ENCODE measurements around the gene PTX4.
"Not testable (repeated sequence)": the region's sequence is repeated elsewhere in the genome, so short reads cannot be mapped to it uniquely, and the experiment has no call there.

Gene PTX4

GRCh38 chr16:1441391-1441829 is 47.3 kb downstream of the PTX4 start:
- Mint-ChIP-seq H3K27me3 (no peaks in the 10 kb centered on the region), H3K27ac (no peak overlapping the region), H3K9me3 (no peaks in the 10 kb centered on the region), H3K4me1 (ENCODE audit: low read depth in 2 of 2) (peaks cover 2 to 3% of the 10 kb centered on the region in 2 donors), H3K36me3 (ENCODE audit: insufficient read depth) (peaks cover 2% of the 10 kb centered on the region), H3K4me3 (no peak overlapping the region)
- no peak for DNase-seq
- ATAC-seq (replicated peaks) = no peak

- H3K9me3 Mint-ChIP-seq; DNase-seq; ATAC-seq (replicated peaks); H3K4me1 Mint-ChIP-seq (ENCODE audit: low read depth in 2 of 2); H3K36me3 Mint-ChIP-seq (ENCODE audit: insufficient read depth); H3K27me3 Mint-ChIP-seq; H3K4me3 Mint-ChIP-seq: not testable (repeated sequence)
- H3K27ac Mint-ChIP-seq = peak overlapping the region in 1 of 2 donors; percentile 78
Measured at GRCh38 chr16:1439699-1440074, 49.1 kb downstream of the PTX4 start.

GRCh38 chr16:1439058-1439698 is 49.6 kb downstream of the PTX4 start:
- peaks cover 0 to 3% of the 10 kb centered on the region in 2 donors for H3K4me1 Mint-ChIP-seq (ENCODE audit: low read depth in 2 of 2)

GRCh38 chr16:1438229-1439057 is 50.3 kb downstream of the PTX4 start:
- H3K4me1 Mint-ChIP-seq (ENCODE audit: low read depth in 2 of 2) = peaks cover 0 to 3% of the 10 kb centered on the region in 2 donors
- H3K4me3 Mint-ChIP-seq = no peak overlapping the region
- no peak for DNase-seq
- no peak overlapping the region for H3K27ac Mint-ChIP-seq
- H3K27me3 Mint-ChIP-seq = no peaks in the 10 kb centered on the region
- no peak for ATAC-seq (replicated peaks)
- H3K9me3 Mint-ChIP-seq = no peaks in the 10 kb centered on the region
- peaks cover 2% of the 10 kb centered on the region for H3K36me3 Mint-ChIP-seq (ENCODE audit: insufficient read depth)

More at GRCh38 chr16:1439058-1439698, 49.6 kb downstream of the PTX4 start:
- H3K9me3 Mint-ChIP-seq = no peaks in the 10 kb centered on the region
- no peaks in the 10 kb centered on the region for H3K27me3 Mint-ChIP-seq
- H3K4me3 Mint-ChIP-seq = no peak overlapping the region
- peaks cover 2% of the 10 kb centered on the region for H3K36me3 Mint-ChIP-seq (ENCODE audit: insufficient read depth)
- ATAC-seq (replicated peaks) = no peak
- no peak overlapping the region for H3K27ac Mint-ChIP-seq
- no peak for DNase-seq

GRCh38 chr16:1437606-1438005 is 51.1 kb downstream of the PTX4 start:
- ATAC-seq (replicated peaks) (no peak), DNase-seq (no peak)
- H3K36me3 Mint-ChIP-seq (ENCODE audit: insufficient read depth) = peaks cover 2% of the 10 kb centered on the region
- no peak overlapping the region for H3K27ac Mint-ChIP-seq
- H3K27me3 Mint-ChIP-seq = no peaks in the 10 kb centered on the region
- H3K4me3 Mint-ChIP-seq = no peak overlapping the region
- H3K9me3 Mint-ChIP-seq = no peaks in the 10 kb centered on the region
- H3K4me1 Mint-ChIP-seq (ENCODE audit: low read depth in 2 of 2) = peaks cover 0 to 3% of the 10 kb centered on the region in 2 donors

GRCh38 chr16:1436731-1437355 is 51.9 kb downstream of the PTX4 start:
- no peak for ATAC-seq (replicated peaks)
- DNase-seq = no peak
- Mint-ChIP-seq H3K36me3 (ENCODE audit: insufficient read depth) (peaks cover 2% of the 10 kb centered on the region), H3K27ac (no peak overlapping the region), H3K4me1 (ENCODE audit: low read depth in 2 of 2) (peaks cover 0 to 3% of the 10 kb centered on the region in 2 donors), H3K4me3 (no peak overlapping the region), H3K9me3 (no peaks in the 10 kb centered on the region), H3K27me3 (no peaks in the 10 kb centered on the region)

GRCh38 chr16:1435921-1436697 is 52.6 kb downstream of the PTX4 start:
- Mint-ChIP-seq H3K36me3 (ENCODE audit: insufficient read depth) (peaks cover 2% of the 10 kb centered on the region), H3K27ac (no peak overlapping the region), H3K27me3 (no peaks in the 10 kb centered on the region), H3K4me1 (ENCODE audit: low read depth in 2 of 2) (peaks cover 0 to 3% of the 10 kb centered on the region in 2 donors), H3K9me3 (no peaks in the 10 kb centered on the region), H3K4me3 (no peak overlapping the region)
- ATAC-seq (replicated peaks) = no peak
- no peak for DNase-seq
